Suprapubic skin (tissue), 3 donors: ENCODE data around the gene TMEM150C.

Experiments
- CTCF ChIP-seq, 2 donors: fragments of 200-600 bp in 1 of 2; fragments of 450-650 bp in 1 of 2; sonication (generic) in 1 of 2; IDR thresholded peaks; one replicate each; pipeline ENCODE4 v1.5.1; 2016 to 2019; ENCODE audit warnings: antibody characterized with exemption in 2 of 2, mild to moderate bottlenecking in 1 of 2, moderate library complexity in 1 of 2
- POLR2A ChIP-seq, 2 donors: fragments of 450-650 bp; IDR thresholded peaks; one replicate each; pipeline ENCODE4 v1.6.1; 2017; ENCODE audit warnings: antibody characterized with exemption in 2 of 2, mild to moderate bottlenecking in 2 of 2, moderate library complexity in 2 of 2

- TF ChIP-seq CTCF (IDR thresholded peaks at IDR 0.05), result no peak
- TF ChIP-seq POLR2A (IDR thresholded peaks at IDR 0.05), result no peak
Observed at GRCh38 chr4:82528868-82529267, 32.9 kb downstream of the TMEM150C start.
